Esophagus muscularis mucosa (tissue), 4 donors: Measurements from ENCODE around the gene SCP2.

Experiments used
- CTCF ChIP-seq, 3 experiments: fragments of 200-600 bp in 2 of 3; fragments of 450-650 bp in 1 of 3; sonication (generic) in 2 of 3; IDR thresholded peaks; one replicate each; pipeline ENCODE4 v1.5.1; 2017 to 2019; ENCODE audit warnings: antibody characterized with exemption in 3 of 3, mild to moderate bottlenecking in 2 of 3, moderate library complexity in 1 of 3
- EP300 ChIP-seq: sonication (generic); formaldehyde crosslinking; IDR thresholded peaks from one replicate; pipeline ENCODE4 v1.6.1; 2017; ENCODE audit warnings: antibody characterized with exemption
- POLR2A ChIP-seq: fragments of 450-650 bp; IDR thresholded peaks from one replicate; pipeline ENCODE4 v1.6.1; 2017; ENCODE audit warnings: antibody characterized with exemption, moderate library complexity, mild to moderate bottlenecking, low read depth
- POLR2AphosphoS5 ChIP-seq, 2 donors: sonication (generic); formaldehyde crosslinking; IDR thresholded peaks; one replicate each; pipeline ENCODE4 v1.6.1; 2017; ENCODE audit warnings: antibody characterized with exemption in 2 of 2

GRCh38 chr1:53046930-53047329 lies 119.9 kb downstream of the SCP2 start:
- TF ChIP-seq POLR2AphosphoS5 (IDR thresholded peaks at IDR 0.05) (no peak), POLR2A (no peak), CTCF (IDR thresholded peaks at IDR 0.05) (no peak), EP300 (no peak)
